K562 (cell line): ENCODE data around the gene CHERP. TPM values are rescaled to one million over a fixed set of nuclear protein-coding genes. Genes with fewer than 3 reads are reported as not detected.

Experiments used
- ATAC-seq: fragments of 200-7000 bp; cut with Tn5 transposase; 3 replicates; pipeline ENCODE4 v1.9.1; 2020; ENCODE audit warnings: moderate library complexity
- BruUV-seq: library from RNA; stranded (reverse); fragments of 400-500 nt; replicated peaks from 2 replicates; lab custom pipeline; 2021; lab: Mats Ljungman, UMichigan
- CTCF ChIA-PET: fragments of 300-600 bp; formaldehyde crosslinking; extraction: SDS; loops from one replicate; lab custom pipeline; 2021; ENCODE audit warnings: low intra/inter-chr PET ratio; lab: Yijun Ruan, JAX
- POLR2A ChIA-PET: fragments of 300-600, 350-650 bp; sonication (Branson Sonifier 250); formaldehyde crosslinking; extraction: SDS; loops from one replicate; lab custom pipeline; 2021; ENCODE audit warnings: antibody characterized with exemption, inconsistent platforms; lab: Yijun Ruan, JAX
- DNase-seq, 4 experiments: peaks; one replicate each; pipeline versions ENCODE4 v3.0.0 to v3.0.0-alpha.2; 2011 to 2018; ENCODE audit warnings: low spot score in 3 of 4, mixed read lengths in 3 of 4; ENCODE audit errors: extremely low read depth in 1 of 4
- FAIRE-seq: peaks from 2 replicates; lab custom pipeline; 2011; peaks lifted over from hg19 to GRCh38; lab: Jason Lieb, UNC
- H2AFZ ChIP-seq: 2 replicates; pipeline ENCODE4 v1.6.0; 2011; ENCODE audit warnings: low read depth, low read length, control low read depth, inconsistent platforms
- H3K27ac ChIP-seq: fragments of 200-600 bp; 3 replicates; pipeline ENCODE4 v1.8.0; 2011; ENCODE audit warnings: low read depth, mild to moderate bottlenecking, control low read depth, inconsistent platforms, low read length, moderate library complexity, mixed read lengths; ENCODE audit errors: extremely low read depth
- H3K27me3 ChIP-seq, 2 experiments: fragments of 300-600 bp in 1 of 2; 2 replicates in 1 of 2; 3 replicates in 1 of 2; pipeline versions ENCODE4 v1.6.0 to v1.8.0; 2011; ENCODE audit warnings: inconsistent platforms in 2 of 2, low read length in 2 of 2, mild to moderate bottlenecking in 1 of 2, mixed read lengths in 1 of 2, moderate library complexity in 1 of 2; ENCODE audit not compliant: control insufficient read depth in 2 of 2, insufficient read depth in 2 of 2
- H3K36me3 ChIP-seq: fragments of 300-600 bp; 3 replicates; pipeline ENCODE4 v1.8.0; 2011; ENCODE audit warnings: mild to moderate bottlenecking, low read length, inconsistent platforms; ENCODE audit not compliant: control insufficient read depth, insufficient read depth
- H3K4me1 ChIP-seq, 2 experiments: fragments of 200-600 bp in 1 of 2; replicated peaks in 1 of 2; 2 replicates in 1 of 2; 3 replicates in 1 of 2; pipeline versions ENCODE4 v1.5.1 to v1.8.0; 2011; ENCODE audit warnings: inconsistent platforms in 2 of 2, low read length in 2 of 2, mild to moderate bottlenecking in 1 of 2, mixed read lengths in 1 of 2, moderate library complexity in 1 of 2; ENCODE audit not compliant: control insufficient read depth in 2 of 2, insufficient read depth in 2 of 2
- H3K4me2 ChIP-seq: 2 replicates; pipeline ENCODE4 v1.6.1; 2011; ENCODE audit warnings: low read length, control low read depth, inconsistent platforms, mixed read lengths; ENCODE audit not compliant: insufficient read depth
- H3K4me3 ChIP-seq: fragments of 200-600 bp; sonication (generic), shearing (Covaris generic); 2 replicates; pipeline ENCODE4 v1.5.1; 2016; ENCODE audit warnings: control low read depth, inconsistent platforms
- H3K79me2 ChIP-seq: fragments of 200-600 bp; 3 replicates; pipeline ENCODE4 v1.8.0; 2011; ENCODE audit warnings: low read length, inconsistent platforms; ENCODE audit not compliant: control insufficient read depth, insufficient read depth
- H3K9ac ChIP-seq, 2 experiments: 2 replicates each; pipeline versions ENCODE4 v1.6.0 to v1.6.1; 2011; ENCODE audit warnings: low read depth in 2 of 2, low read length in 2 of 2, control low read depth in 1 of 2, inconsistent platforms in 1 of 2, mild to moderate bottlenecking in 1 of 2, mixed read lengths in 1 of 2; ENCODE audit not compliant: insufficient read depth in 1 of 2
- H3K9me1 ChIP-seq: one replicate; pipeline ENCODE4 v1.6.0; 2011; ENCODE audit warnings: inconsistent platforms, mild to moderate bottlenecking, low read length, moderate library complexity; ENCODE audit not compliant: control insufficient read depth, insufficient read depth
- H3K9me3 ChIP-seq: replicated peaks from 2 replicates; pipeline ENCODE4 v1.5.1; 2011; ENCODE audit warnings: low read depth, low read length, inconsistent platforms; ENCODE audit not compliant: control insufficient read depth, insufficient read depth
- H4K20me1 ChIP-seq: replicated peaks from 2 replicates; pipeline ENCODE4 v1.6.1; 2011; ENCODE audit warnings: low read length, inconsistent platforms, mixed read lengths; ENCODE audit not compliant: control insufficient read depth, insufficient read depth
- CCAR2 ChIP-seq: fragments of 200-400 bp; formaldehyde crosslinking; IDR thresholded peaks from 2 replicates; pipeline ENCODE4 v1.6.1; 2017; ENCODE audit warnings: mild to moderate bottlenecking, low read depth, low read length
- E2F8 ChIP-seq: fragments of 450-650 bp; IDR thresholded peaks from 2 replicates; pipeline ENCODE4 v1.7.1; 2018; ENCODE audit warnings: mild to moderate bottlenecking, low read depth; ENCODE audit not compliant: partially characterized antibody
- E4F1 ChIP-seq: fragments of 250-450 bp; sonication (Bioruptor Pico); IDR thresholded peaks from 2 replicates; pipeline ENCODE4 v1.5.0; 2021; ENCODE audit warnings: mild to moderate bottlenecking, borderline replicate concordance
- MBD1 ChIP-seq: fragments of 250-450 bp; sonication (Bioruptor Pico); IDR thresholded peaks from 2 replicates; pipeline ENCODE4 v1.8.0; 2022; ENCODE audit warnings: inconsistent platforms
- NFIC ChIP-seq: fragments of 450-650 bp; IDR thresholded peaks from 2 replicates; pipeline ENCODE4 v1.6.1; 2017; ENCODE audit warnings: mild to moderate bottlenecking, inconsistent platforms
- TBL1XR1 ChIP-seq, 2 experiments: IDR thresholded peaks; 2 replicates each; pipeline ENCODE4 v1.6.1; 2012; ENCODE audit warnings: improper control_type of control experiment in 2 of 2, low read length in 2 of 2, mild to moderate bottlenecking in 1 of 2
- TSHZ1 ChIP-seq: fragments of 250-450 bp; sonication (Bioruptor Pico); IDR thresholded peaks from 2 replicates; pipeline ENCODE4 v1.4.0; 2020; ENCODE audit warnings: mild to moderate bottlenecking, moderate library complexity
- ZNF436 ChIP-seq: fragments of 250-450, 450-650 bp; sonication (Bioruptor Pico); formaldehyde crosslinking; IDR thresholded peaks from 2 replicates; pipeline ENCODE4 v1.7.0; 2020; ENCODE audit warnings: mild to moderate bottlenecking
- ZNF589 ChIP-seq: fragments of 200-800 bp; sonication (Bioruptor generic); IDR thresholded peaks from 2 replicates; pipeline ENCODE4 v1.6.1; 2016; ENCODE audit warnings: low read depth, missing genetic modification characterization, missing compliant biosample characterization
- WGBS: fragments of 100-300 bp; shearing (Covaris generic); methylation state at CpG from one replicate; pipeline ENCODE4 v1.1.6; 2016; ENCODE audit warnings: low coverage, mixed read lengths; ENCODE audit not compliant: insufficient coverage; ENCODE audit errors: missing lambda C conversion rate; 5-methylcytosine and 5-hydroxymethylcytosine counted together
- in situ Hi-C: fragments of 300-500 bp; cut with MboI; formaldehyde crosslinking; loops from 4 replicates; pipeline ENCODE4 v1.15.0; 2018; ENCODE audit warnings: inconsistent platforms, mixed read lengths
- intact Hi-C: fragments of 100-400 bp; cut with micrococcal nuclease; formaldehyde crosslinking; loops from 2 replicates; pipeline ENCODE4 v1.14.2; 2022
- polyA plus RNA-seq, 8 experiments: library from polyadenylated mRNA; depleted of rRNA in 4 of 8; stranded (reverse) in 5 of 8; unstranded in 3 of 8; fragments of >200 nt; fragmentation: Nextera tagmentation in 2 of 8; fragmentation: Illumina TruSeq in 1 of 8; extraction: Ambion mirVana in 2 of 8; extraction: Trizol in 1 of 8; gene quantifications; 2 replicates each; pipeline versions ENCODE4 v1.2.1 to v1.2.3, GENCODE V29; 2011 to 2014; ENCODE audit warnings: inconsistent platforms in 1 of 8, missing spikeins in 1 of 8
- total RNA-seq, 7 experiments: library from RNA; depleted of rRNA in 6 of 7; stranded (reverse); fragments of >200 nt in 6 of 7; fragmentation: Illumina TruSeq in 2 of 7; extraction: Trizol in 2 of 7; gene quantifications; 2 replicates each; pipeline versions ENCODE4 v1.2.1 to v1.2.3, GENCODE V29; 2011 to 2021; ENCODE audit warnings: low replicate concordance in 1 of 7

The CHERP gene
- total and polyA plus RNA-seq, 9 of the 15 experiments (the other 6 are each of a cell fraction or from before 2014, with no cell fraction given) = 0.60 to 85.1 (median 7.8) TPM

GRCh38 chr19:16589917-16590316 lies 47.7 kb upstream of the CHERP start:
- Histone ChIP-seq H3K79me2 (peaks cover 96% of the 10 kb centered on the region), H3K4me3 (no peak overlapping the region), H3K27ac (no peak overlapping the region), H4K20me1 (peaks cover 68% of the 10 kb centered on the region), H2AFZ (no peak overlapping the region), H3K9me3 (no peaks in the 10 kb centered on the region), H3K27me3 (no peaks in the 10 kb centered on the region), H3K4me1 (peaks cover 43 to 68% of the 10 kb centered on the region in 2 experiments), H3K4me2 (no peak overlapping the region), H3K9ac (peak overlapping the region in 1 of 2 experiments; percentile 70; a peak in 1 of 4 replicates), H3K9me1 (no peaks in the 10 kb centered on the region), H3K36me3 (peaks cover 14% of the 10 kb centered on the region; the same call in 2 of the 3 replicates)
- no TSS peak for BruUV-seq
- intact Hi-C loops = loop anchor here (2.0 kb wide), 1 partner anchor 39 kb away; the partner anchor contains the start of gene MED26
- DNase-seq (no peak), ATAC-seq (0 out of 3 replicates have a peak, but pooled peaks have one; percentile 6), FAIRE-seq (no peak)
- ChIA-PET POLR2A (interaction anchor here (1.5 kb wide), 2 partner anchors 10 to 11 kb away, joined by 4 to 7 read pairs; no protein-coding TSS in a partner anchor), CTCF (no interaction called here)
- in situ Hi-C loops = no loop called here
- 52% methylated on average over 3 of the region's 3 CpGs for WGBS
- TF ChIP-seq ZNF589 (CRISPR knock-in tag) (no peak), ZNF436 (CRISPR knock-in tag) (no peak), TBL1XR1 (IDR thresholded peaks at IDR 0.05; ENCODE audit: low read length in 2 of 2) (no peak), TSHZ1 (CRISPR knock-in tag) (no peak), E4F1 (CRISPR knock-in tag) (no peak), MBD1 (CRISPR knock-in tag) (no peak), NFIC (peak; percentile 71), E2F8 (no peak), CCAR2 (no peak)
